HepG2 (cell line): ENCODE data around the gene C1R. TPM values are rescaled to one million over a fixed set of nuclear protein-coding genes. Genes with fewer than 3 reads are reported as not detected.

ENCODE experiments used
- CREB1 ChIP-seq, 2 experiments: fragments of 450-650 bp in 1 of 2; IDR thresholded peaks; 2 replicates each; pipeline ENCODE4 v1.6.1; 2016 to 2017; ENCODE audit warnings: control low read depth in 1 of 2, mild to moderate bottlenecking in 1 of 2, missing compliant biosample characterization in 1 of 2, missing genetic modification characterization in 1 of 2
- FOXA1 ChIP-seq, 2 experiments: fragments of 450-650 bp in 1 of 2; sonication (generic) in 1 of 2; formaldehyde crosslinking in 1 of 2; IDR thresholded peaks; 2 replicates each; pipeline versions ENCODE4 v1.4.0 to v1.6.1; 2016 to 2020; ENCODE audit warnings: missing genetic modification reagents in 1 of 2
- FOXO1 ChIP-seq: sonication (generic); formaldehyde crosslinking; IDR thresholded peaks from 2 replicates; pipeline ENCODE4 v1.4.0; 2020; ENCODE audit warnings: missing genetic modification reagents
- NCOR1 ChIP-seq: fragments of 200-600 bp; sonication (generic); IDR thresholded peaks from 2 replicates; pipeline ENCODE4 v1.7.0; 2017; ENCODE audit warnings: antibody characterized with exemption, low read length, borderline replicate concordance
- PHB2 ChIP-seq: fragments of 450-650 bp; IDR thresholded peaks from 2 replicates; pipeline ENCODE4 v1.6.1; 2018; ENCODE audit not compliant: partially characterized antibody
- PHF21A ChIP-seq: sonication (generic); formaldehyde crosslinking; IDR thresholded peaks from 2 replicates; pipeline ENCODE4 v1.5.0; 2020; ENCODE audit warnings: mild to moderate bottlenecking, missing genetic modification reagents
- PLSCR1 ChIP-seq: sonication (generic); formaldehyde crosslinking; IDR thresholded peaks from 2 replicates; pipeline ENCODE4 v1.5.0; 2020; ENCODE audit warnings: missing genetic modification reagents, mild to moderate bottlenecking, borderline replicate concordance
- SOX13 ChIP-seq, 3 experiments: fragments of 450-650 bp in 1 of 3; sonication (generic) in 1 of 3; formaldehyde crosslinking in 1 of 3; IDR thresholded peaks in 2 of 3; conservative IDR thresholded peaks in 1 of 3; 2 replicates each; pipeline versions ENCODE4 v1.5.0 to v1.6.1; 2016 to 2020; ENCODE audit warnings: antibody characterized with exemption in 1 of 3, mild to moderate bottlenecking in 1 of 3, missing compliant biosample characterization in 1 of 3, missing genetic modification reagents in 1 of 3, moderate library complexity in 1 of 3
- ZBTB37 ChIP-seq: sonication (generic); formaldehyde crosslinking; IDR thresholded peaks from 2 replicates; pipeline ENCODE4 v1.4.0; 2020; ENCODE audit warnings: mild to moderate bottlenecking, missing genetic modification reagents
- ZNF260 ChIP-seq: sonication (generic); formaldehyde crosslinking; IDR thresholded peaks from 2 replicates; pipeline ENCODE4 v1.4.0; 2020; ENCODE audit warnings: missing genetic modification reagents, low read depth, mild to moderate bottlenecking, borderline replicate concordance
- ZNF567 ChIP-seq: sonication (generic); formaldehyde crosslinking; IDR thresholded peaks from 2 replicates; pipeline ENCODE4 v1.8.1; 2023; ENCODE audit warnings: mild to moderate bottlenecking, missing genetic modification reagents, borderline replicate concordance
- ZNF670 ChIP-seq: sonication (generic); formaldehyde crosslinking; IDR thresholded peaks from 2 replicates; pipeline ENCODE4 v1.8.0; 2022; ENCODE audit warnings: mild to moderate bottlenecking, missing genetic modification reagents, borderline replicate concordance
- ZNF678 ChIP-seq: sonication (generic); formaldehyde crosslinking; IDR thresholded peaks from 2 replicates; pipeline ENCODE4 v1.4.0; 2020; ENCODE audit warnings: mild to moderate bottlenecking, missing genetic modification reagents
- ZNF761 ChIP-seq: sonication (generic); formaldehyde crosslinking; conservative IDR thresholded peaks from 2 replicates; pipeline ENCODE4 v1.4.0; 2020; ENCODE audit warnings: mild to moderate bottlenecking, missing genetic modification reagents
- ZNF850 ChIP-seq: sonication (generic); formaldehyde crosslinking; conservative IDR thresholded peaks from 2 replicates; pipeline ENCODE4 v1.9.0; 2021; ENCODE audit warnings: mild to moderate bottlenecking, missing genetic modification reagents
- polyA plus RNA-seq, 8 experiments: library from polyadenylated mRNA; depleted of rRNA in 3 of 8; stranded (reverse) in 7 of 8; unstranded in 1 of 8; fragments of >200 nt; fragmentation: Illumina TruSeq in 4 of 8; extraction: Trizol in 4 of 8; gene quantifications; 2 replicates each; pipeline versions ENCODE4 v1.2.1 to v1.2.3, GENCODE V29; 2011 to 2016; ENCODE audit warnings: low read depth in 4 of 8, missing spikeins in 1 of 8, mixed read lengths in 1 of 8; ENCODE audit not compliant: insufficient read depth in 1 of 8
- total RNA-seq, 5 experiments: library from RNA; depleted of rRNA; stranded (reverse); fragments of >200 nt; fragmentation: Illumina TruSeq; extraction: Trizol; gene quantifications; 2 replicates each; pipeline ENCODE4 v1.2.3, GENCODE V29; 2016; ENCODE audit warnings: low read depth in 1 of 5
- TF ChIP-seq, protein P1 (sequence below): sonication (generic); formaldehyde crosslinking; IDR thresholded peaks from 2 replicates; pipeline ENCODE4 v1.4.0; 2020; ENCODE audit warnings: missing genetic modification reagents, low read depth, mild to moderate bottlenecking, borderline replicate concordance
- TF ChIP-seq, protein P2 (sequence below): sonication (generic); formaldehyde crosslinking; IDR thresholded peaks from 2 replicates; pipeline ENCODE4 v1.5.1; 2020; ENCODE audit warnings: missing genetic modification reagents, mild to moderate bottlenecking, borderline replicate concordance
- TF ChIP-seq, protein P3 (sequence below): sonication (generic); formaldehyde crosslinking; conservative IDR thresholded peaks from 2 replicates; pipeline ENCODE4 v1.4.0; 2020; ENCODE audit warnings: missing genetic modification reagents
- TF ChIP-seq, protein P4 (sequence below): sonication (generic); formaldehyde crosslinking; IDR thresholded peaks from 2 replicates; pipeline ENCODE4 v1.5.0; 2020; ENCODE audit warnings: missing genetic modification reagents, mild to moderate bottlenecking, borderline replicate concordance

The C1R gene
- total and polyA plus RNA-seq, 2 of the 13 experiments (the other 11 are each of a cell fraction or from before 2014, with no cell fraction given): 3.5 to 6.5 TPM

GRCh38 chr12:7123806-7124522 is 31.7 kb upstream of the C1R start (continued):
- 0 out of 2 replicates have a peak, but pooled peaks have one; percentile 17 for TF ChIP-seq FOXO1 (CRISPR knock-in tag)
- no peak for TF ChIP-seq ZNF670 (CRISPR knock-in tag)
- TF ChIP-seq PHF21A (CRISPR knock-in tag): peak; percentile 77; the same call in 1 of the 2 replicates
- no peak for TF ChIP-seq ZNF850
- no peak for TF ChIP-seq FOXA1 (IDR thresholded peaks at IDR 0.05)
- no peak for TF ChIP-seq FOXA1 (CRISPR knock-in tag; IDR thresholded peaks at IDR 0.05)
- no peak for TF ChIP-seq CREB1 (IDR thresholded peaks at IDR 0.05)
- TF ChIP-seq CREB1 (CRISPR knock-in tag; IDR thresholded peaks at IDR 0.05): peak; percentile 73
- TF ChIP-seq ZNF260 (CRISPR knock-in tag): no peak
- TF ChIP-seq, protein P1, sequence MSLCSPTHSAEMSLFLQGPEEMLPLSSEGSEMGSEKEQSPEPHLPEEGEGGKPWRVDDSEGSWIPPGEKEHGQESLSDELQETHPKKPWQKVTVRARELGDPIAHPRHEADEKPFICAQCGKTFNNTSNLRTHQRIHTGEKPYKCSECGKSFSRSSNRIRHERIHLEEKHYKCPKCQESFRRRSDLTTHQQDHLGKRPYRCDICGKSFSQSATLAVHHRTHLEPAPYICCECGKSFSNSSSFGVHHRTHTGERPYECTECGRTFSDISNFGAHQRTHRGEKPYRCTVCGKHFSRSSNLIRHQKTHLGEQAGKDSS (CRISPR knock-in tag): no peak
- TF ChIP-seq ZNF678 (CRISPR knock-in tag): no peak
- TF ChIP-seq, protein P2, sequence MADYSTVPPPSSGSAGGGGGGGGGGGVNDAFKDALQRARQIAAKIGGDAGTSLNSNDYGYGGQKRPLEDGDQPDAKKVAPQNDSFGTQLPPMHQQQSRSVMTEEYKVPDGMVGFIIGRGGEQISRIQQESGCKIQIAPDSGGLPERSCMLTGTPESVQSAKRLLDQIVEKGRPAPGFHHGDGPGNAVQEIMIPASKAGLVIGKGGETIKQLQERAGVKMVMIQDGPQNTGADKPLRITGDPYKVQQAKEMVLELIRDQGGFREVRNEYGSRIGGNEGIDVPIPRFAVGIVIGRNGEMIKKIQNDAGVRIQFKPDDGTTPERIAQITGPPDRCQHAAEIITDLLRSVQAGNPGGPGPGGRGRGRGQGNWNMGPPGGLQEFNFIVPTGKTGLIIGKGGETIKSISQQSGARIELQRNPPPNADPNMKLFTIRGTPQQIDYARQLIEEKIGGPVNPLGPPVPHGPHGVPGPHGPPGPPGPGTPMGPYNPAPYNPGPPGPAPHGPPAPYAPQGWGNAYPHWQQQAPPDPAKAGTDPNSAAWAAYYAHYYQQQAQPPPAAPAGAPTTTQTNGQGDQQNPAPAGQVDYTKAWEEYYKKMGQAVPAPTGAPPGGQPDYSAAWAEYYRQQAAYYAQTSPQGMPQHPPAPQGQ (CRISPR knock-in tag): no peak
- no peak for TF ChIP-seq ZNF761 (CRISPR knock-in tag)
- TF ChIP-seq PLSCR1 (CRISPR knock-in tag): no peak
- 0 out of 2 replicates have a peak, but pooled peaks have one; percentile 17 for TF ChIP-seq SOX13 (IDR thresholded peaks at IDR 0.05)
- TF ChIP-seq SOX13 (CRISPR knock-in tag; conservative IDR thresholded peaks at IDR 0.05 in 1 of 2, IDR thresholded peaks at IDR 0.05 in 1 of 2): peak in 1 of 2 experiments; percentile 45; a peak in 1 of 4 replicates
- TF ChIP-seq, protein P3, sequence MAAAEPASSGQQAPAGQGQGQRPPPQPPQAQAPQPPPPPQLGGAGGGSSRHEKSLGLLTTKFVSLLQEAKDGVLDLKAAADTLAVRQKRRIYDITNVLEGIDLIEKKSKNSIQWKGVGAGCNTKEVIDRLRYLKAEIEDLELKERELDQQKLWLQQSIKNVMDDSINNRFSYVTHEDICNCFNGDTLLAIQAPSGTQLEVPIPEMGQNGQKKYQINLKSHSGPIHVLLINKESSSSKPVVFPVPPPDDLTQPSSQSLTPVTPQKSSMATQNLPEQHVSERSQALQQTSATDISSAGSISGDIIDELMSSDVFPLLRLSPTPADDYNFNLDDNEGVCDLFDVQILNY (CRISPR knock-in tag): no peak
- TF ChIP-seq ZNF567 (CRISPR knock-in tag): no peak
- TF ChIP-seq ZBTB37 (CRISPR knock-in tag): no peak
- peak; percentile 95 for TF ChIP-seq NCOR1
- no peak for TF ChIP-seq PHB2
- TF ChIP-seq, protein P4, sequence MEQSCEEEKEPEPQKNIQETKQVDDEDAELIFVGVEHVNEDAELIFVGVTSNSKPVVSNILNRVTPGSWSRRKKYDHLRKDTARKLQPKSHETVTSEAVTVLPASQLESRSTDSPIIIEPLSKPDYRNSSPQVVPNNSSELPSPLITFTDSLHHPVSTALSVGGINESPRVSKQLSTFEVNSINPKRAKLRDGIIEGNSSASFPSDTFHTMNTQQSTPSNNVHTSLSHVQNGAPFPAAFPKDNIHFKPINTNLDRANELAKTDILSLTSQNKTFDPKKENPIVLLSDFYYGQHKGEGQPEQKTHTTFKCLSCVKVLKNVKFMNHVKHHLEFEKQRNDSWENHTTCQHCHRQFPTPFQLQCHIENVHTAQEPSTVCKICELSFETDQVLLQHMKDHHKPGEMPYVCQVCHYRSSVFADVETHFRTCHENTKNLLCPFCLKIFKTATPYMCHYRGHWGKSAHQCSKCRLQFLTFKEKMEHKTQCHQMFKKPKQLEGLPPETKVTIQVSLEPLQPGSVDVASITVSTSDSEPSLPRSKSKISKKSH (CRISPR knock-in tag): no peak
